Measurements from ENCODE around the gene HPS1. TPM values are rescaled to one million over a fixed set of nuclear protein-coding genes. Genes with fewer than 3 reads are reported as not detected.

The HPS1 gene
- total RNA-seq, 2 experiments from 2014 or later = 72.0 to 99.5 TPM

- H3K4me3 Mint-ChIP-seq = no peak overlapping the region
- H3K27me3 Mint-ChIP-seq = no peaks in the 10 kb centered on the region
- CTCF ChIA-PET = interaction anchor here (2.0 kb wide), 1 partner anchor 8 kb away, joined by 10 read pairs; no protein-coding TSS in a partner anchor
- DNase-seq (no peak), ATAC-seq (no peak)
- H3K27ac Mint-ChIP-seq = no peak overlapping the region
- H3K36me3 Mint-ChIP-seq = no peaks in the 10 kb centered on the region
- H3K9me3 Mint-ChIP-seq (ENCODE audit: low read depth) = no peaks in the 10 kb centered on the region
- H3K4me1 Mint-ChIP-seq = no peaks in the 10 kb centered on the region
These were observed 12.4 kb upstream of the HPS1 start for GRCh38 chr10:98458809-98459784.

- Mint-ChIP-seq H3K27ac (no peak overlapping the region), H3K4me1 (no peaks in the 10 kb centered on the region)
- no peak for ATAC-seq
These were observed 11.0 kb upstream of the HPS1 start for GRCh38 chr10:98457721-98458120.

GRCh38 chr10:98456686-98457482 is 10.1 kb upstream of the HPS1 start:
- H3K36me3 Mint-ChIP-seq = no peaks in the 10 kb centered on the region
- H3K4me3 Mint-ChIP-seq = no peak overlapping the region
- peaks cover 8% of the 10 kb centered on the region for H3K27me3 Mint-ChIP-seq
- CTCF ChIA-PET = no interaction called here
- ATAC-seq (no peak), DNase-seq (no peak)
- H3K9me3 Mint-ChIP-seq (ENCODE audit: low read depth) = no peaks in the 10 kb centered on the region
- H3K4me1 Mint-ChIP-seq = no peaks in the 10 kb centered on the region
- H3K27ac Mint-ChIP-seq = no peak overlapping the region

More at GRCh38 chr10:98457721-98458120, 11.0 kb upstream of the HPS1 start:
- no peak overlapping the region for H3K4me3 Mint-ChIP-seq
- CTCF ChIA-PET = interaction anchor here (2.0 kb wide), 1 partner anchor 9 kb away, joined by 10 read pairs; no protein-coding TSS in a partner anchor
- H3K27me3 Mint-ChIP-seq = peaks cover 3% of the 10 kb centered on the region
- no peaks in the 10 kb centered on the region for H3K36me3 Mint-ChIP-seq
- DNase-seq = no peak
- H3K9me3 Mint-ChIP-seq (ENCODE audit: low read depth) = no peaks in the 10 kb centered on the region

- H3K36me3 Mint-ChIP-seq = no peaks in the 10 kb centered on the region
- no peak overlapping the region for H3K27ac Mint-ChIP-seq
- H3K27me3 Mint-ChIP-seq = peaks cover 10% of the 10 kb centered on the region
- H3K4me3 Mint-ChIP-seq = no peak overlapping the region
- ATAC-seq (no peak), DNase-seq (no peak)
- H3K4me1 Mint-ChIP-seq = no peaks in the 10 kb centered on the region
- CTCF ChIA-PET = no interaction called here
- H3K9me3 Mint-ChIP-seq (ENCODE audit: low read depth) = no peaks in the 10 kb centered on the region
These were observed 9.4 kb upstream of the HPS1 start for GRCh38 chr10:98456043-98456570.

GRCh38 chr10:98453729-98454128 is 7.0 kb upstream of the HPS1 start:
- CTCF ChIA-PET = no interaction called here
- Mint-ChIP-seq H3K27ac (no peak overlapping the region), H3K4me1 (no peaks in the 10 kb centered on the region), H3K36me3 (no peaks in the 10 kb centered on the region), H3K9me3 (ENCODE audit: low read depth) (no peaks in the 10 kb centered on the region), H3K4me3 (no peak overlapping the region), H3K27me3 (peaks cover 23% of the 10 kb centered on the region)
- ATAC-seq (no peak), DNase-seq (no peak)

GRCh38 chr10:98450618-98451017 is 3.9 kb upstream of the HPS1 start:
- peaks cover 12% of the 10 kb centered on the region for H3K4me1 Mint-ChIP-seq
- CTCF ChIA-PET = no interaction called here
- DNase-seq (no peak), ATAC-seq (no peak)
- H3K27me3 Mint-ChIP-seq = peaks cover 23% of the 10 kb centered on the region
- peaks cover 4% of the 10 kb centered on the region for H3K36me3 Mint-ChIP-seq
- no peak overlapping the region for H3K27ac Mint-ChIP-seq
- H3K4me3 Mint-ChIP-seq = no peak overlapping the region
- H3K9me3 Mint-ChIP-seq (ENCODE audit: low read depth) = no peaks in the 10 kb centered on the region

GRCh38 chr10:98449287-98449686 is 2.6 kb upstream of the HPS1 start:
- Mint-ChIP-seq H3K4me1 (peaks cover 24% of the 10 kb centered on the region), H3K9me3 (ENCODE audit: low read depth) (no peaks in the 10 kb centered on the region), H3K36me3 (peaks cover 12% of the 10 kb centered on the region), H3K27ac (no peak overlapping the region), H3K27me3 (peaks cover 23% of the 10 kb centered on the region), H3K4me3 (no peak overlapping the region)
- ATAC-seq (no peak), DNase-seq (no peak)
- CTCF ChIA-PET = interaction anchor here (3.6 kb wide), 1 partner anchor 18 kb away, joined by 13 read pairs; no protein-coding TSS in a partner anchor

- DNase-seq (peak; percentile 56), ATAC-seq (peak; percentile 68)
- H3K9me3 Mint-ChIP-seq (ENCODE audit: low read depth) = no peaks in the 10 kb centered on the region
- H3K4me3 Mint-ChIP-seq = peak overlapping the region; percentile 91
- peaks cover 34% of the 10 kb centered on the region for H3K36me3 Mint-ChIP-seq
- CTCF ChIA-PET = interaction anchor here (3.6 kb wide), 1 partner anchor 21 kb away, joined by 13 read pairs; no protein-coding TSS in a partner anchor
- peaks cover 44% of the 10 kb centered on the region for H3K4me1 Mint-ChIP-seq
- H3K27ac Mint-ChIP-seq = peak overlapping the region; percentile 90
- H3K27me3 Mint-ChIP-seq = peaks cover 12% of the 10 kb centered on the region
These were observed 529 bp downstream of the HPS1 start for GRCh38 chr10:98446151-98446660.

- DNase-seq = no peak
- H3K4me3 Mint-ChIP-seq = peak overlapping the region; percentile 91
- H3K4me1 Mint-ChIP-seq = peaks cover 46% of the 10 kb centered on the region
- peak overlapping the region; percentile 90 for H3K27ac Mint-ChIP-seq
- no peak for ATAC-seq
- CTCF ChIA-PET = no interaction called here
- peaks cover 7% of the 10 kb centered on the region for H3K27me3 Mint-ChIP-seq
- H3K9me3 Mint-ChIP-seq (ENCODE audit: low read depth) = no peaks in the 10 kb centered on the region
- H3K36me3 Mint-ChIP-seq = peaks cover 40% of the 10 kb centered on the region
These were observed 1.4 kb downstream of the HPS1 start for GRCh38 chr10:98445200-98445812.

- CTCF ChIA-PET = interaction anchor here (1.1 kb wide), 1 partner anchor 30 kb away, joined by 3 read pairs; the partner anchor contains the start of gene PYROXD2
- H3K9me3 Mint-ChIP-seq (ENCODE audit: low read depth) = no peaks in the 10 kb centered on the region
- peaks cover under 1% of the 10 kb centered on the region for H3K27me3 Mint-ChIP-seq
- peak overlapping the region; percentile 34 for H3K4me3 Mint-ChIP-seq
- H3K27ac Mint-ChIP-seq = no peak overlapping the region
- no peak for DNase-seq
- ATAC-seq = no peak
- peaks cover 46% of the 10 kb centered on the region for H3K4me1 Mint-ChIP-seq
- peaks cover 48% of the 10 kb centered on the region for H3K36me3 Mint-ChIP-seq
These were observed 2.3 kb downstream of the HPS1 start for GRCh38 chr10:98444314-98445006.

- CTCF ChIA-PET = no interaction called here
- no peaks in the 10 kb centered on the region for H3K9me3 Mint-ChIP-seq (ENCODE audit: low read depth)
- no peak overlapping the region for H3K4me3 Mint-ChIP-seq
- H3K27me3 Mint-ChIP-seq = no peaks in the 10 kb centered on the region
- no peak for ATAC-seq
- no peak overlapping the region for H3K27ac Mint-ChIP-seq
- peaks cover 19% of the 10 kb centered on the region for H3K4me1 Mint-ChIP-seq
- DNase-seq = no peak
- peaks cover 84% of the 10 kb centered on the region for H3K36me3 Mint-ChIP-seq
These were observed 8.0 kb downstream of the HPS1 start for GRCh38 chr10:98438715-98439114.

GRCh38 chr10:98436704-98437103 is 10.0 kb downstream of the HPS1 start:
- Mint-ChIP-seq H3K4me1 (peaks cover 4% of the 10 kb centered on the region), H3K27me3 (no peaks in the 10 kb centered on the region), H3K4me3 (no peak overlapping the region), H3K9me3 (ENCODE audit: low read depth) (peaks cover 2% of the 10 kb centered on the region), H3K36me3 (peaks cover 84% of the 10 kb centered on the region), H3K27ac (no peak overlapping the region)
- ATAC-seq (no peak), DNase-seq (no peak)
- CTCF ChIA-PET = no interaction called here
